ENCODE measurements around the gene PHF23.

GRCh38 chr17:7261379-7262191 is 22.3 kb upstream of the PHF23 start:
- no peak for TF ChIP-seq CTCF (IDR thresholded peaks at IDR 0.05)
- TF ChIP-seq ZNF263 (CRISPR knock-in tag; IDR thresholded peaks at IDR 0.05; ENCODE audit: low read depth) = no peak
- TF ChIP-seq ZNF416 (CRISPR knock-in tag; IDR thresholded peaks at IDR 0.05) = no peak
- no peak for TF ChIP-seq SMAD3 (CRISPR knock-in tag; IDR thresholded peaks at IDR 0.05; ENCODE audit: borderline replicate concordance)
- no peak for TF ChIP-seq ZBTB21 (CRISPR knock-in tag; IDR thresholded peaks at IDR 0.05; ENCODE audit: borderline replicate concordance)
- TF ChIP-seq ZSCAN18 (CRISPR knock-in tag; IDR thresholded peaks at IDR 0.05) = no peak
- TF ChIP-seq ZNF317 (CRISPR knock-in tag; IDR thresholded peaks at IDR 0.05; ENCODE audit: borderline replicate concordance, low read depth) = no peak
- TF ChIP-seq MAX (CRISPR knock-in tag; IDR thresholded peaks at IDR 0.05) = no peak; the same call in 1 of the 2 replicates
- TF ChIP-seq ATF1 (CRISPR knock-in tag; IDR thresholded peaks at IDR 0.05) = no peak; the same call in 1 of the 2 replicates
- TF ChIP-seq RELA (CRISPR knock-in tag; IDR thresholded peaks at IDR 0.05; ENCODE audit: borderline replicate concordance) = no peak
- TF ChIP-seq NFE2L1 (CRISPR knock-in tag; IDR thresholded peaks at IDR 0.05) = no peak
- TF ChIP-seq HMGXB4 (CRISPR knock-in tag; IDR thresholded peaks at IDR 0.05) = no peak
